ENCODE data around the gene ATP13A3. TPM values are rescaled to one million over a fixed set of nuclear protein-coding genes. Genes with fewer than 3 reads are reported as not detected.

ATP13A3 gene
- total and polyA plus RNA-seq, 2 donors (not counting 1 experiment from before 2014, with no cell fraction given): 6.1 to 61.1 TPM

DNA sequence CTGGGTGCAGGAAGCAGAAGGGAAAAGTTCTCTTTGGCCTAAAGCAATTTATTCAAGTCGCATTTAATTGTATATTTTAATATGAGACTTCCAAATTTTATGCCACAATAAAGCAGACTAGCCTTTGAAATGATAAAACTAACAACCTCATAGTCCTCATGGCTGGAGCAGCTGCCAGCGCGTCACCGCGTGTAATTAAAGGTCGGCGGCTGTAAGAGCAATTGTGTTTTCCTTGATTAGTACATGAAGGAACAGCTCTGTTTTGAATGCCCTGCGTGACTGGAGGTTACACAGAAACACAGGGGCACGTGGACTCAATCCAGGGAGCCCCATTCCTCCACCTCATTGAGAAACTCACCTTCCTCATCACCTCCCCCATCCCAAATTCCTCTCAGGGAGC is 107.2 kb downstream of the ATP13A3 start:
- no peak for TF ChIP-seq CTCF (IDR thresholded peaks at IDR 0.05)
- TF ChIP-seq EZH2 (IDR thresholded peaks at IDR 0.05; ENCODE audit: borderline replicate concordance, insufficient read depth, low read depth, low read length, poor library complexity, severe bottlenecking): no peak
- Histone ChIP-seq H3K9me3 (ENCODE audit: control extremely low read depth in 1 of 3, control insufficient read depth in 2 of 3, insufficient read depth in 1 of 3, low read length in 2 of 3) (no peaks in the 10 kb centered on the region), H3K4me2 (replicated peaks; ENCODE audit: low read depth, low read length, poor library complexity, severe bottlenecking) (no peak overlapping the region), H3K27ac (ENCODE audit: low read length in 2 of 2) (no peak overlapping the region), H3K4me3 (ENCODE audit: control extremely low read depth in 1 of 5, extremely low read depth in 1 of 5, insufficient read depth in 1 of 5, low read depth in 2 of 5, low read length in 4 of 5) (no peak overlapping the region), H4K20me1 (ENCODE audit: control insufficient read depth, insufficient read depth, low read length, poor library complexity, severe bottlenecking) (no peaks in the 10 kb centered on the region), H2AFZ (ENCODE audit: insufficient read depth, low read depth, low read length, poor library complexity, severe bottlenecking) (no peak overlapping the region), H3K36me3 (replicated peaks in 1 of 2; ENCODE audit: control extremely low read depth in 1 of 2, control insufficient read depth in 1 of 2, extremely low read depth in 1 of 2, insufficient read depth in 2 of 2, low read length in 1 of 2) (no peaks in the 10 kb centered on the region), H3K9ac (ENCODE audit: low read length) (no peak overlapping the region), H3K27me3 (replicated peaks in 1 of 4; ENCODE audit: control extremely low read depth in 1 of 4, control insufficient read depth in 3 of 4, insufficient read depth in 4 of 4, low read length in 3 of 4) (peaks cover 0 to 6% (median 0%) of the 10 kb centered on the region in 4 experiments), H3K4me1 (ENCODE audit: control insufficient read depth in 2 of 2, insufficient read depth in 2 of 2, low read length in 2 of 2) (no peaks in the 10 kb centered on the region), H3K79me2 (ENCODE audit: control insufficient read depth, insufficient read depth, low read length) (no peaks in the 10 kb centered on the region)
- no peaks in the 10 kb centered on the region for H3K4me1 Mint-ChIP-seq
- H3K27ac Mint-ChIP-seq: no peak overlapping the region
- H3K27me3 Mint-ChIP-seq: peaks cover 51% of the 10 kb centered on the region
- DNase-seq (no peak), ATAC-seq (ENCODE audit: low read depth) (no peak)
- CTCF ChIA-PET: no interaction called here
- WGBS (ENCODE audit: insufficient coverage): 95% methylated on average over 6 of the region's 9 CpGs
- intact Hi-C loops (cut with micrococcal nuclease): no loop called here
- POLR2A ChIA-PET: no interaction called here
- H3K9me3 Mint-ChIP-seq (ENCODE audit: insufficient read depth): no peaks in the 10 kb centered on the region
- H3K4me3 Mint-ChIP-seq: no peak overlapping the region

DNA sequence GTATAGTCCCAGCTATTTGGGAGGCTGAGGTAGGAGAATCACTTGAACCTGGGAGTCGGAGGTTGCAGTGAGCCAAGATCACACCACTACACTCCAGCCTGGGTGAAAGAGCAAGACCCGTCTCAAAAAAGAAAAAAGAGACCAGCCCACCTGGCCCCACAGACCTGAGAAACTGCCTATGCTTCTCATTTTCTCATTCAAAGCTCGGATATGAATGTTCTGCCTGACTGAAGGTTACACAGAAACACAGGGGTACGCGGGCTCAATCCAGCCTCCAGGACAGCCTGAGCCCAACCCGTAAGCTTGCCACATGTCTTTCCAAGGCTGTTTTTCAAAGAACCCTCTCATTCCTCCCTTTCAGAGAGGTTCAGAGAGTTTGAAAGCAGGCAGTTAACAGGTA is 107.6 kb downstream of the ATP13A3 start:
- no peak overlapping the region for H3K4me3 Mint-ChIP-seq
- no peak overlapping the region for H3K27ac Mint-ChIP-seq
- intact Hi-C loops (cut with micrococcal nuclease): no loop called here
- TF ChIP-seq CTCF (IDR thresholded peaks at IDR 0.05): no peak
- H3K4me1 ChIP-seq (ENCODE audit: control insufficient read depth in 2 of 2, insufficient read depth in 2 of 2, low read length in 2 of 2): no peaks in the 10 kb centered on the region
- DNase-seq (no peak), ATAC-seq (ENCODE audit: low read depth) (no peak)
- no peak overlapping the region for H3K4me2 ChIP-seq (replicated peaks; ENCODE audit: low read depth, low read length, poor library complexity, severe bottlenecking)
- 93% methylated on average over 6 of the region's 6 CpGs for WGBS (ENCODE audit: insufficient coverage)
- no peaks in the 10 kb centered on the region for H3K36me3 ChIP-seq (replicated peaks in 1 of 2; ENCODE audit: control extremely low read depth in 1 of 2, control insufficient read depth in 1 of 2, extremely low read depth in 1 of 2, insufficient read depth in 2 of 2, low read length in 1 of 2)
- no peak overlapping the region for H3K9ac ChIP-seq (ENCODE audit: low read length)
- H3K9me3 Mint-ChIP-seq (ENCODE audit: insufficient read depth): no peaks in the 10 kb centered on the region
- H3K9me3 ChIP-seq (ENCODE audit: control extremely low read depth in 1 of 3, control insufficient read depth in 2 of 3, insufficient read depth in 1 of 3, low read length in 2 of 3): no peaks in the 10 kb centered on the region
- H3K27me3 ChIP-seq (replicated peaks in 1 of 4; ENCODE audit: control extremely low read depth in 1 of 4, control insufficient read depth in 3 of 4, insufficient read depth in 4 of 4, low read length in 3 of 4): peaks cover 0 to 6% (median 0%) of the 10 kb centered on the region in 4 experiments
- ChIA-PET CTCF (no interaction called here), POLR2A (no interaction called here)
- H3K4me3 ChIP-seq (ENCODE audit: control extremely low read depth in 1 of 5, extremely low read depth in 1 of 5, insufficient read depth in 1 of 5, low read depth in 2 of 5, low read length in 4 of 5): no peak overlapping the region
- H3K27me3 Mint-ChIP-seq: peaks cover 51% of the 10 kb centered on the region
- no peaks in the 10 kb centered on the region for H3K79me2 ChIP-seq (ENCODE audit: control insufficient read depth, insufficient read depth, low read length)
- no peaks in the 10 kb centered on the region for H4K20me1 ChIP-seq (ENCODE audit: control insufficient read depth, insufficient read depth, low read length, poor library complexity, severe bottlenecking)
- H3K4me1 Mint-ChIP-seq: no peaks in the 10 kb centered on the region
- no peak overlapping the region for H2AFZ ChIP-seq (ENCODE audit: insufficient read depth, low read depth, low read length, poor library complexity, severe bottlenecking)
- H3K27ac ChIP-seq (ENCODE audit: low read length in 2 of 2): no peak overlapping the region

Data from B cell (primary cell).